Panc1 (cell line): ENCODE measurements around the gene GPR82.

Source experiments
- CTCF ChIP-seq: fragments of 450-650 bp; IDR thresholded peaks from 2 replicates; pipeline ENCODE4 v1.5.1; 2017; ENCODE audit warnings: mild to moderate bottlenecking
- REST ChIP-seq, 2 experiments: IDR thresholded peaks; 2 replicates each; pipeline ENCODE4 v1.6.1; 2011 to 2012; ENCODE audit warnings: low read depth in 2 of 2, control low read depth in 1 of 2, low read length in 1 of 2, mild to moderate bottlenecking in 1 of 2, moderate library complexity in 1 of 2; ENCODE audit not compliant: insufficient read depth in 1 of 2
- TCF7L2 ChIP-seq: IDR thresholded peaks from 2 replicates; pipeline ENCODE4 v1.6.1; 2011; ENCODE audit warnings: mild to moderate bottlenecking, low read depth, low read length, inconsistent platforms

DNA sequence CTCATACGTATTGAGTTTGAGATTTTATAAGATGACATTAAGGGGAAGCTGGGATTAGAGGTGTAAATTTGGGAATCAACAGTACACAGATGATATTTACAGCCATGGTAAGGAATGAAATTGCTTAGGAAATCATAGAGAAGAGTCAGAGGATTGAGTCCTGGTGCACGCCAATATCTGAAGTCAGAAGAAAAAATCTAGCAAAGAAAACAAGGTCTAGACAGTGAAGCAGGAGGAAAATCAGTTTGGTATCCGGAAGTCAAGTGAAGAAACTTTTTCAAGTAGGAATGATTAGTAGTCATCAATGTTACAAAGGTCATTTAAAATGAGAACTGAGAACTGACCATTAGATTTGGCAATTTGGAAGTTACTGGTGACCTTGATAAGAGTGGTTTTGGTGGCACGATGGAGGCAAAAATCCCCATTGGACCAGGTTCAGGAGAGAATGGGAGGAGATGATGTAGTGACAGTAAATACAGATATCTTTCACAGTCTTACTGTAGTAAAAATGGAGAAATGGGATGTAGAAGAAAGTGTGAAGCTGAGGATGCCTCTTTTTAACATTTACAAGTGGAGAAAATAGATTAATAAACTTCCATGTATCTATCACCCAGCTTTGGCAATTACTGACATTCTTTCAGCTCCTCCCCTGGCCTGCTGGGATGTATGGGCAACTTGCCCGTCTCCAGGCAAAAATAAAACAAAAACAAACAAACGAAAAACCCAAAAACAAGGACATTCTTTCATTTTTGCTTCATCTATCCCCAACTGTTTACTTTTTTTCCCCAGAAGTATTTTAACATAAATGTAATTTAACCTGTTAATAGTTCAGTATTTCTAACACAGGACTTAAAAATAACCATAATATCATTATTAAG is 46.6 kb upstream of the GPR82 start:
- TF ChIP-seq CTCF: no peak
- no peak for TF ChIP-seq REST (IDR thresholded peaks at IDR 0.05; ENCODE audit: insufficient read depth in 1 of 2, low read depth in 2 of 2, low read length in 1 of 2)
- TF ChIP-seq TCF7L2: no peak
